HG03060 (cell line): ENCODE results near the gene CHST13.
"Not testable (repeated sequence)": the region's sequence is repeated elsewhere in the genome, so short reads cannot be mapped to it uniquely, and the experiment has no call there.

ENCODE experiments used
- ATAC-seq: cut with Tn5 transposase; IDR thresholded peaks from one replicate; pipeline ENCODE4 v1.9.1; 2021; ENCODE audit warnings: low read depth, moderate number of reproducible peaks; ENCODE audit not compliant: unreplicated experiment

CHST13 gene

DNA sequence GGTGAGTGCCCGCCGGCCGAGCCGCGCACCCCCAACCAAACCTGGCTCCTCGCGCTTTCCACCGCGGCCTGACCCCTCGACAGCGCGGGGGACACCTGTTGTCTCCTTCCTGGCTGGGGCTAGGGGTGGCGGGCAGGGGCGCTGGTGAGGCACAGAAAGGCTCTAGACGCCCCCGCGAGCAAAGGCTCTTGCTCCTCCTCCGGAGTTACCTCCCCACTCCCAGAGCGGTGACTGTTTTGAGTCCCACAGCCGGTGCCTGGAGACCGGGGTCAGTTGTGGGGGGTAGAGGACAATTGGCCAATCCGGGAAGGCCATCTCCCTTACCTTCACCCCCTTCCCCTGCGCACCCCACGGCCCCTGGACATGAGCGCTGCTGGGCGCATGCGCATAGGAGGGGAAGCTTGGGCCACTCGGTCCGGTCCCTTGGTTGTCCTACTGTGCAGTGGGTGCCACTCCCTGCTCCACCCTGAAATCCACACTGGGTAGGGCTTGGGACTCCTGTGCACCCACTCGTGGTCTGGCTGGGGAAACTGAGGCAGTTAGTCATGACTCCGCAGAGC is 554 bp downstream of the CHST13 start:
- ATAC-seq: no peak

DNA sequence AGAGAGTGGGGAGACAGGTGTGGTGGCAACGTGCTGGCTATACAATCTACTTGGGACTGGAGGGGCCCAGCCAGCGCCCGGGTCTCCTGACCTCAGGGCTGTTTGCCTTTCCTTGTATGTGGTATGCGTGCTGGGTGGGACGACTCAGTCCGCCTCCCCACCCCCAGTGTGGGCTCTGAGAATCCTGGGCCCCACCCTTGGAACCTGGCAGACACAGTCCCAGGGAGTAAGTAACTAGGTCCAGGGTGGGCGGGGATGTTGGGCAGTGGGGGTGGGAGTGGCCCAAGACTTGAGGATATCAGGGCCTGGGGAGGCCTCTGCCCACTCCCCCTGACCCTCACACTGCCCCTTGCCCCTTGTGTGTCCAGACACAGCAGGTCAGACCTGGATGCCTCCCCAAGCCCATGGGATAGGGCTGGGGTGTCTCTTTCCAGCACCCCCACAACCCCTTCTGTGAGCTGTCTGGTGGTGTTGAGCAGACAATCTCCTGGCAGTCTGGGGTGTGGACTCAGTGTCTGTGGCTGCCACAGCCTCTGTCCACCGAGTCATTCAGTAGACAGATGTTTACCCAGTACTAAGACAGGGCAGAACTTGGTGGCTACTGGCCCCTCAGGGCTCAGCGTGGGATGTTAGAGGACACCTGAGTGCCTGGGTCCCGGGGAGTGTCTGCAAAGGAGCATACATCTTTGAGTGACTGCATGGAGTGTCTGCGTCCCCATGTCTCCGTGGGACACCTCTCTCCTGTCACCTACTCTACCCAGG is 1.3 kb downstream of the CHST13 start:
- no peak for ATAC-seq

DNA sequence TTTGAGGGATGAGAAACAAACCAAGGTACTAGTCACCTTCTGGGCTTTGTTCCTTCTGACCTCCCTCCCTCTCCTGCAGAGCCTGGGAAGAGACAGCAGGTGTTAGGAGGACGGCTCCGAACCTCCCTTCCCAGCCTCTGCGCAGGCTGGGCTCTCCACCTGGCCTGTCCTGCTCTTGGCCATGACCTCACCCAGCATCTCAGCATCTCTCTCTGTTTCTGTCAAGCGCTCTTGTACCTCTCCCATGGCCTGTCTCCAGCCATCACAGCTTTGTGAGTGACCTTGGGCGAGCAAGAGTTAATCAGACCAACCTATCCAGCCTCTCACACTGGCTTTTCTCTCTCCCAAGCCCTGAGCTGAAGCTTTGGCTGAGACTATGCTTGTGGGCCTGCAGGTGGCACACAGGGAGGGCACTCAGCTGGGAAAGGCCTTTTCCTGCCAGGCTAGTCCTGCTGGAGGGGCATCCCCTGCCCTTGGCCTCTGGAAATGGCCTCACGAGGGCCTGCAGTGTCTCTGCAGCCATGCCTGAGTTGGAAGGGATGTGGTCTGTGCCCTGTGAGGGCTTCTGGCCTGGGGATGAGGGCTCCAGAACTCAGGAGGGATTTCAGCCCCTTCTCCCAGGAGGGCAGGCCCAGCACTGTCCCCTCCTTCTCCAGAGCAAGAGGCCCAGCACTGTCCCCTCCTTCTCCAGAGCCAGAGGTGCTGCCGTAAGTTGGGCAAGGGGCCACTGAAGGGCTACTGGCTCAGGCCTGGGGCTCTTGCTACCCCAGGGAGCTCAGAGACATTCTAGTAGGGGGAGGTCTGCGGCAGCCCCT is 2.1 kb downstream of the CHST13 start:
- no peak for ATAC-seq

DNA sequence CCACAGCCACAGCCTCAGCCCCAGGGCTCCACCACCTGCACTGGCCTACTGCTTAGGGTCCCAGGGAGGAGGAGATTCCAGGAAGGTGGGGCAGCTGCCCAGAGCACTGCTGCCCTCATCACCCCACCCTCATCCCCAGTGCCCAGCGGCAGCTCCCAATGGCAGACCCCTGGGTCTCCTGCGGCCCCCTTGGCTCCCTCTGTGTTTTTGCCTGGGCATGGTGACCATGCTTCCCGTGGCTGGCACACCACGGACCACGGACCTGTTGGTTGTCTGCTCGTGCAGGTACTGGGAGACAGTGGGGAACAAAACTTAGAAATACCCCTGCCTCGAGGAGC is 2.7 kb downstream of the CHST13 start:
- ATAC-seq: no peak

DNA sequence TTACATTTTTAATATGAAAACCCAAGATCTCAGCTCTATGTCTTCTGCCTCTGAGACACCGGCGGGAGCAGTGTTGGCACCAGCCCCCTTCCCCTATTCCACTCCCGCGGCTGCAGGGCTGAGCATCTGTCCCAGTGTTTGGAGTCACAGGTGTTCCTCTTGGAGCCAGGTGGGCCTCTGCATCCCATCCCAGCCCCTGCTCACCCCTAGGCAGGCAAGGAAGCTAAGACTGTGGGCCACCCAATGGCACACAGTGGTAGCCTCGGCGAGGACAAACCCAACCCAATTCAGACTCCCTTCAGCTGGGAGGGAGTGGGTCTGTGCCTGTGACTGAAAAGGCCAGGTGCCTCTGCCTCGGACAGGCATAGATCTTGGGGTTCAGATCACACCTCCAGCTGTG is 3.1 kb downstream of the CHST13 start:
- no peak for ATAC-seq

DNA sequence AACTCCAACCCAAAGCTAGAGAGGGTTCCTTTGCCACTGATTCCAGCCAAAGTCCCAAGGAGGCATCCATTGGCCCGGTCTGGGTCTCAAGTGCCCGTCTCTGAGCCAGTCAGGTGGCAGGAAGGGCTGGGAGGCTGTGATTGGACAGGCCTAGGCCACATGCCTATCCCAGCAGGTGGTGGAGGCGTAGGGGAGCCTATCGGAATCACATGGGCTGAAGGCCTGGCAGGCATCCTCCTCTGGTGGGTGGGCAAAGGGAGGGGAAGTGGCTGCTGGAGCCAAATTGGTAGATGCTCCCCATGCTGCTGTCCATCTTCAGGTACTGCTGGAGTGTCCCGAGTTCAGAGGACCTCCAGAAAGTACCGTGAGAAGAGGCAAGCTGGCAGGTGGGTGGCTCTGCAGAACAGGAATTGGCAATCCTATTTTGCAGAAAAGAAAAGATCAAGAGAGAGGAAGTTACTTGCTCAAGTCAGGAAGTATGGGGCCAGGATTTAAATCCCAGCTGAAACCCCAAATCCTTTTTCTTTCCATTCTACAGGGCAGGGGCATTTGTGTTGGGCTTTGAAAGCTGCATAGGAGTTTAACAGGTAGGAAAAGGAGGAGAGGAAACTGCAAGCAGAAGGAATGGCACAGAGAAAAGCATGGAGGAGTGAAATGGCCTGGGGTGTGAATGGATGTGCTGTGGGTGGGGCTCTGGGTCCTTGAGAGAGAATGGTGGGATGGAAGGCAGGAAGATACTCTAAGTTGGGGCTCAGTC is 3.7 kb downstream of the CHST13 start:
- ATAC-seq: no peak

DNA sequence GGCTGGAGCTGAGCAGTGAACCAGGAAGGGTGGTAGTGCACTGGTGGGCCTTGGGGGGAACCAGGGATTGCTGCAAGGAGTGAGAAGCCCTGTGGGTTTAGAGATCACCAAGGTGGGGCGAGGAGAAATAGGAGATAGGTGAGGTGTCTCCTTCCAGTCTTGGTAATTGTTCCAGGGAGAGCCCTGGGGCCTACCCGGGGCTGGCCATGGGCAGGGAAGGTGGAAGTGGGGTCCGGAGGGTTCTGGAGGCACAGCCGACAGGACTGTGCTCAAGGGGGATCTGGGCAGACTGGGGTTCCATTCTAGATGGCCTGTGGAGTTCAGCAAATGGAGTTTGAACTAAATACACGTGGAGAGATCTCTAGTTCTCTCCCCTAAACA is 4.5 kb downstream of the CHST13 start:
- no peak for ATAC-seq

DNA sequence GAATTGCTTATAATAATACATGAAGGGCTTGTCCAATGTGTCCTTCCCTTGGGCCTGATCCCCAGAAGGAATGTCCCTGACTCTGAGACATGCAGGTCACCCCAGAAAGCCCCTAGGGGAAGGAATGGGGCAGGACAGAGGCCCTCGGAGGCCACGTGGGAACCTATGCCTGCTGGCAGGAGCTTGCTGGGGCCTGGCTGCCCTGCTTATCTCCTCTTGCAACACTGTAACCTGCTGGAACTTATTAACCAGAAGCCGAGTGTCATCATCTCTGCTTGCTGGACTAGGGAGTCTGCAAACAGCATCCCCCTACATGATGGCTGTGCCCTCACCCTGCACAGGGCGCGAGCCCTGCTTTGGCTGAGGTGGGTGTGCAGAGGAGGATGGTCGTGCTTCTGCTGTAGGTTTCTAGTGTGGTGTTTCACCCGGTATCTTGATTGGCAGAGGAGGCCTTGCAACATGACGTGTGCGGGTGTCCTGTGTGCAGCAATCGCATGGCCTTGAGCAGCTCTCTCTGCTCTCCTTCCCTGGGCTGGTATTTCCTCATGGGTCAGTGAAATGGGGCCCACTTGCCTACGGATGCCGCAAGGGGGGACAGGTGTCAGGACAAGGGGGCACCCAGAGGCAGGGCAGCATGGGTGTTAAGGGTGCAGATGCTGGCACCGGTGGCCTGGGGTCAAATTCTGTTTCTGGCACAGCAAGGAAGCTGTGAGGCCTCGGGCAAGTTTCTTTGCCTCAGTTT is 5.0 kb downstream of the CHST13 start:
- no peak for ATAC-seq

DNA sequence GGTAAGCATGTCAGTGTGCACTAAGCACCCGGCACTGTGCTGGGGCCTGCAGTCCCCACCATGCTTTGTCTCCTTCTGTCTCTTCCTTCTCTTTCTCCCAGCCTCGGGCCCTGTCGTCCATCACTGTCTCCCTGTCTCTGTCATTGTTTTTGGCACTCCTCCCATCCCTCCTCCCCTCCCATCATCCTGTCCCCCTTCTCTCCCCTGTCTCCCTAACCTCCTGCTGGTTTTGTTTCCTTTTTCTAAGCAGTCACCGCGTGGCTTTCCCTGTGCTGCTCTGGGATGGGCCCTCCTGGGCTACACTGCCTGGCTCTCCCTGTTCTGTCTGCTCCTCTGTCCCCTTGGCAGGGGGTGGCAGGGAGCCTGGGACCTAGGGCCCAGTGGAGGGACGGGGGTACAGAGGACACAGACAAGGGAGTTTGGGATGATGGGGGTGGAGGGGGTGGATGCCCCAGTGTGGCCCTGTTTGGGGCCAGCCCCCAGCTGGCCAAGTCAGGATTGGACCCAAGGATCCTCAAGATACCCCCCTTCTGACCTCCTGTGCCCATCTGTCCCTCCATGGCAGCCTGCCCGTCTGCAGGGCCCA is 5.7 kb downstream of the CHST13 start:
- no peak for ATAC-seq

DNA sequence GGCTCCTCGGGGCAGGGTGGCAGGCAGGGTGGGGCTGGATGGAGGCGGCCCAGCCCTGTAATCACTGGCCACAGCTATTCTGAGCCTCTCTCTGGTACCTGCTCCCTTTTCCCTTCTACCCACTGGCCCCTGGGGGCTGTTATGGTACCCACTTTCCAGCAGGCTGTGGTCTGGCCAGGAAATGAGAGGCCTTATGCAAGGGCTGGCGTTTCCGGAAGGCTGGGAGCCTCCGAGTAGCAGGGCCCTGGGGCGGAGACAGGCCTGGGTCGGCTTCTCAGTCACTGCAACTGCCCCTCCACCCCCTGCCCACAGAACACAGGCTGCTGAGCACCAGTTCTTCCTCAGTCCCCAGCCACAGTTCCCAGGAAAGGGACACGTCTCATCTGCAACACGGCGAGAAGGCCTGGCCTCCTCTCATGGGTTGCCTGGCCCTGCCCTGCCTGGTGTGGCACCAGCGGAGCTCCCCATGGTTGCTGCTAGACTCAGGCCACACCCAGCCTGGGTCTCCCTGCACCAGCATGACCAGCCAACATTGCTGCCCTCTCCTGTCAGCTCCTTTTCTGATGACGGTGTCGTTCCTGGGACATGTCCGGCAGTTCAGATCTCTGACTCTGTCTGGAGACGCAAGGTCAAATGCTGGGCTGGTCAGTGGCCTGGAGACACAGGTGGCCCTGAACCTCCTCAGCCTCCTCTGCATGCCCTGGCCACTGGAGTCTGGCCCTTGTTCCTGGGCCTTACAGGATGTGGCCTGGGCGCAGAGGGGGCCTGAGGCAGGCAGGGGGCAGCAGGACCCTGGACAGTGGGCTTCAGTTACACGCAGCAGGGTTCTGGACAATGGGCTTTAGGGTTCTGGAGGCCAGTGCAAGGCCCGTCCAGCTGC is 6.5 kb downstream of the CHST13 start:
- no peak for ATAC-seq

DNA sequence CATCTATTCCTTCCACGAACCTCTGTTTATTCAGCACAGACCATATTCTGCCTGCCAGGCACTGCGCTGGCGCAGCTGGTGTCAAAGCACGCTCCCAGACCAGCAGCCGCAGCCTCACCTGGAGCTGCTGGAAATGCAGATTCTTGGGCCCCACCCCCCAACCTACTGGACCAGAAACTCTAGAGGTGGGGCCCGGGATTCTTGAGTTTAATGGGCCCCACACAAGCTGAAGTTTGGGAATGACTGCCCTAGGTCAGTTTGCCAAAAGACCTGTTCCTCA is 7.0 kb downstream of the CHST13 start:
- ATAC-seq: no peak

DNA sequence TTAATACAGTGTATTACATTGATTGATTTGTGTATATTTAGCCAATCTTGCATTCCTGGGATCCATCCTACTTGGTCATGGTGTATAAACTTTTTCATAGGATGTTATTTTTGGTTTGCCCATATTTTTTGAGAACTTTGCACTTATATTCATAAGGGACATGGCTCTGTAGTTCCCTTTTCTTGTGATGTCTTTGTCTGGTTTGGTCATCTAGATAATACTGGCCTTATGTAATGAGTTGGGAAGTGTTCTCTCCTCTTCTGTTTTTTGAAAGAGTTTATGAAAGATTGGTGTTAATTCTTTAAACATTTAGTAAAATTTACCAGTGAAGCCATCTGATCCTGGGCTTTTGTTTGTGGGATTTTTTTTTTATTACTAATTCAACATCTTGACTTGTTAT is 9.6 kb downstream of the CHST13 start:
- ATAC-seq: no peak

DNA sequence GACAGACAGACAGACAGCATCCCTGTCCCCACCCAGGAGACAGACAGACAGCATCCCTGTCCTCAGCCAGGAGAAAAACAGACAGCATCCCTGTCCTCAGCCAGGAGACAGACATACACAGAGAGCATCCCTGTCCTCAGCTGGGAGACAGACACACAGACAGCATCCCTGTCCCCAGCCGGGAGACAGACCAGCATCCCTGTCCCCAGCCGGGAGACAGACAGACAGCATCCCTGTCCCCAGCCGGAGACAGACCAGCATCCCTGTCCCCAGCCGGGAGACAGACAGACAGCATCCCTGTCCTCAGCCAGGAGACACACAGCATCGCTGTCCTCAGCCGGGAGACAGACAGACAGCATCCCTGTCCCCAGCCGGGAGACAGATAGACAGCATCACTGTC is 10.8 kb downstream of the CHST13 start:
- not testable (repeated sequence) for ATAC-seq

DNA sequence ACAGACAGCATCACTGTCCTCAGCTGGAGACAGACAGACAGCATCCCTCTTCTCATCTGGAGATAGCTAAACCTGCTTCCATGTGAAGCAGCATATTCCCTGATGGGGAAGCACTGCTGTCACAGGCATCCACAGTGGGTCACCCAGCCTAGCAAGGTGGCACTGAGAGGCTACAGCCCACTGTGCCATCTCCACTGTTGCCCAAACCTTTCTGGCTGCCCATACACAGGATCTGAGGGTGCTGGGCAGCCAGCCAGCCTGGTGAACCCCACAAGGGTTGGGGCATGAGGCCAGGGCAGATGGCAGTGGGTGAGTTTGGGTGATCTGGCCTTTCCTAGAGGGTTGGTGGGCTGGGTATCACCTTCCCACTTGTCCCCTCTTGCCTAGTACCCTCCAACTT is 11.7 kb downstream of the CHST13 start:
- ATAC-seq: no peak

DNA sequence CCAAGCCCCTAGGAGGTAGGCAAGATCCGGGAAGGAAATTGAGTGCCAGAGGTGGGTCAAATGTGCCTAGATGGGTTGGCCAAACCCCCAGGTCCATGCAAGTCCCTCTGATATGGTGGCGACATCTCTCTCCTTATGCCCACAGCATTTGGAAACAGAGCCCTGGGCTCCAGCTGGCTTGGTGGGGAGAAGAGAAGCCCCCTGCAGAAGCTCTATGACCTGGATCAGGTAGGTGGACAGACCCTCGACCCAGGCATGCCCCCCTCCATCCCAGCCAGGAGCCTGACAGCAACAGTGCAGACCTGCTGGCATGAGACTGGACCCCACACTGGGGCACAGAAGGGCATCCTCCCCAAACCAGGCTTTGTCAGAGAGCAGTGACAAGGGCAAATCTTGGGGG is 12.2 kb downstream of the CHST13 start:
- ATAC-seq: no peak

DNA sequence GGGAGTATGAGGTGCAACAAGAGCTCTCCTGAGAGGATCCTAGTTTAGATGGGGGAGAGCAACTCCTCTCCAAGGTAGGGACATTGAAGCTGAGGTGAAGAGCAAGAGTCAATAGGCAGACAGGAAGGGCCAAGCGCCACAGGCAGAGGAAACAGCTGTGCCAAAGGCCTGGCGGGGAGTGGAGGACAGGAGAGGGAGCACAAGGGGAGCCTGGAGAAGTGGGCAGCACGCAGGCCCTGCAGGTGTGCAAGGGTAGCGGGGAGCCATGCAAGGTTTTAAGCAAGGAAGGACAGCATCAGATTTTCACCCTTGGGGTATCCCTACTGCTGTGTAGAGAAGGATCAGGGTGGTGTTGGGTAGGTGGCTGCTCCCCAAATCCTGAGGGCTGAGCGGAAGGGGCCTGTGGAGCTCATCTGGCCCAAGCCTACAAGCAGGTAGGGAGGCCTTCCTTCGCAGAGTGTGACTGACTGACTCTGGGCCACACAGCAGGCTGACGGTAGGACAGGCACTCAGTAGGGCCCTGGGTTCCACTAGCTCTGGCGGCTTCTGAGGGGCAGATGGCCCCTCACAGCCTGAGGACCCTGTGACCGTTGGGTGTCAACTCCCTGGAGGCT is 13.3 kb downstream of the CHST13 start:
- no peak for ATAC-seq

DNA sequence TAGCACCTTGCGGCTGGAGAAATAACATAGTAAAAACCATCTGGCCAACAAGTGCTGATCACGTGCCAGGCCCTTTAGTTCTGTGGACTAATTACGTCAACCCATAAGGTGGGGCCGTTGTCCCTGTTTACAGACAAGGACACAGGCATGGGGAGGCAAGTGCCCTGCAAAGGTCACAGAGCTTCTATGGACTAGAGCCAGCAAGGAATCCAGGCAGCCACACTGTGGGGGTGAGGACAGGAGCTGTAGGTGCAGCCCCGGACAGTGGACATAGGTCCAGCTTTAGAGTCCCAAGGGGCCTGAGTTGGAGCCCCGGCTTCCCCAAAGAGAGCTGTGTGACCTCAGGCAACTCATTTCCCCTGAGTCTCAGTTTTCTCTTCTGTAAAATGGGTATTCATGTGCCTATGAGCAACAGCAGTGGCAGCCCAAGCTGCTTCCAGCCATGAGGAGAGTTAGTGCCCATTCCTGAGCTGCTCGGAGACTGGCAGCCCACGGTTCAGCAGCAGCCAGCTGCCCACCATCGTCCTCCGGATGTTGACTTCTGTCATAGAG is 13.9 kb downstream of the CHST13 start:
- ATAC-seq: no peak

DNA sequence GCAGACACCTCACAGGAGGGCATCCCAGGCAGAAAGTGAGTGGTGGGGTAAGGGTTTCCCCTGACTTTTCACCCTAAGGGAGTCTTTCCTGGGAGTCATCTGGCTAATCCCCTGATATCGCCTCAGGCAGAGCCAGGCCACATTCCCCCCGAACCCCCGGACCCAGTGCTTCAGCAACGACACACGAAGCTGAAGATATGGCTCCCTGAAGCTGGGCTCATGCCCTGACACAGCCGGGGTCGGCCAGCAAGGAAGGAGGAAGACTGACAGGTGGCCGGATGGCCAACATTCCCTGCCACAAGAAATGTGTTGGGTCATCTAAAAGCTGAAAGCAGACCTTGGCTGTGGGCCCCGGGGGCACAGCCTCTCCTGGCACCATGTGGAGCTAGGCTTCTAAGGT is 14.4 kb downstream of the CHST13 start:
- ATAC-seq: no peak

DNA sequence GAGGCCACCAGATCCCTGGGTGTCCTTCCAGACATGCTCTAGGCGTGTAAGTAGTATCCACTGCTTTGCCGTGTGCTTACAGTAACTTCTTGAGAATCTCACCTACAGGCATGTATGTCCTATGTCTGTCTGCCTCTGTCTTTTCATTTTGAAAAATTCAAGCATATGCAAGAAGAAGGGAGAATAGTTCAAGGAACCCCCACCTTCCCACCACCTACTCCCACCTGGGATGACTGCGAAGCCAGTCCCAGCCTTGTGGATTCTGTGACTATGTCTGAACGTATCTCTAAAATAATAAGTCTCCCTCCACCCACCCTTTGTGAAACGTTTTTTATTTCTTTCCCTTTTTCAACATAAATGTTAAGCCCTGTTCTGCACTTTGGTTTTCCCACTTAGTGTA is 15.0 kb downstream of the CHST13 start:
- no peak for ATAC-seq
